ENCODE data around the gene ENTR1.

- no peak for TF ChIP-seq POLR2A (IDR thresholded peaks at IDR 0.05)
- no peak for TF ChIP-seq CTCF (IDR thresholded peaks at IDR 0.05)
- no peak for TF ChIP-seq EP300 (IDR thresholded peaks at IDR 0.05)
Measured at GRCh38 chr9:136453326-136453725, 42.9 kb upstream of the ENTR1 start.
